ENCODE measurements around the gene KRTAP5-1.

The KRTAP5-1 gene

GRCh38 chr11:1597331-1597993 lies 12.4 kb upstream of the KRTAP5-1 start:
- no peak for TF ChIP-seq CTCF (IDR thresholded peaks at IDR 0.05)

GRCh38 chr11:1592628-1593027 lies 7.5 kb upstream of the KRTAP5-1 start:
- TF ChIP-seq CTCF (IDR thresholded peaks at IDR 0.05): no peak

- TF ChIP-seq CTCF (IDR thresholded peaks at IDR 0.05): no peak
Measured at GRCh38 chr11:1589996-1590395, 4.9 kb upstream of the KRTAP5-1 start.

GRCh38 chr11:1586699-1587098 lies 1.6 kb upstream of the KRTAP5-1 start:
- no peak for TF ChIP-seq CTCF (IDR thresholded peaks at IDR 0.05)

- no peak for TF ChIP-seq CTCF (IDR thresholded peaks at IDR 0.05)
Measured at GRCh38 chr11:1581976-1582375, 3.1 kb downstream of the KRTAP5-1 start.

- TF ChIP-seq CTCF (IDR thresholded peaks at IDR 0.05): no peak
Measured at GRCh38 chr11:1576825-1577224, 8.3 kb downstream of the KRTAP5-1 start.

- TF ChIP-seq CTCF (IDR thresholded peaks at IDR 0.05): no peak
Measured at GRCh38 chr11:1574933-1575242, 10.2 kb downstream of the KRTAP5-1 start.
